Measurements from ENCODE around the gene PPP2R5B.
"Not testable (repeated sequence)": the region's sequence is repeated elsewhere in the genome, so short reads cannot be mapped to it uniquely, and the experiment has no call there.

The PPP2R5B gene

GRCh38 chr11:64930340-64930739 is 5.9 kb downstream of the PPP2R5B start:
- DNase-seq, result no peak

GRCh38 chr11:64931290-64931689 is 6.8 kb downstream of the PPP2R5B start:
- DNase-seq, result no peak

- DNase-seq, result no peak
These were observed 7.8 kb downstream of the PPP2R5B start for GRCh38 chr11:64932324-64932723.

GRCh38 chr11:64933213-64933934 is 8.9 kb downstream of the PPP2R5B start:
- DNase-seq, result no peak

GRCh38 chr11:64933935-64934681 is 9.6 kb downstream of the PPP2R5B start:
- DNase-seq, result no peak

GRCh38 chr11:64934682-64935358 is 10.3 kb downstream of the PPP2R5B start:
- no peak for DNase-seq

GRCh38 chr11:64935359-64936081 is 11.0 kb downstream of the PPP2R5B start, which contains the start of gene GPHA2:
Gene GPHA2 (minus strand): TSS chr11:64935893. CDS start chr11:64935460, 433 bp downstream.
- DNase-seq, result no peak

GRCh38 chr11:64936539-64936938 is 12.1 kb downstream of the PPP2R5B start:
- DNase-seq, result no peak

GRCh38 chr11:64947208-64947814 is 22.8 kb downstream of the PPP2R5B start:
- DNase-seq, result no peak

GRCh38 chr11:64951529-64951928 is 27.0 kb downstream of the PPP2R5B start:
- no peak for DNase-seq

GRCh38 chr11:64954201-64954600 is 29.7 kb downstream of the PPP2R5B start:
- DNase-seq, result no peak

GRCh38 chr11:64959498-64959897 is 35.0 kb downstream of the PPP2R5B start:
- DNase-seq, result no peak

- no peak for DNase-seq
These were observed 36.2 kb downstream of the PPP2R5B start for GRCh38 chr11:64960719-64961118.

GRCh38 chr11:64963072-64963631 is 38.7 kb downstream of the PPP2R5B start:
- DNase-seq, result no peak

GRCh38 chr11:64967375-64967774 is 42.9 kb downstream of the PPP2R5B start:
- no peak for DNase-seq

GRCh38 chr11:64969209-64969608 is 44.7 kb downstream of the PPP2R5B start:
- DNase-seq, result no peak

- no peak for DNase-seq
These were observed 46.3 kb downstream of the PPP2R5B start for GRCh38 chr11:64970731-64971151.

- no peak for DNase-seq
These were observed 47.1 kb downstream of the PPP2R5B start, which contains the start of gene MAJIN for GRCh38 chr11:64971421-64972233. Gene MAJIN (minus strand): TSS chr11:64972108. CDS start chr11:64959405, 12,703 bp downstream.

- no peak for DNase-seq
These were observed 49.6 kb downstream of the PPP2R5B start for GRCh38 chr11:64974124-64974523.

- DNase-seq, result no peak
These were observed 52.2 kb downstream of the PPP2R5B start for GRCh38 chr11:64976651-64977050.

- not testable (repeated sequence) for DNase-seq
These were observed 58.9 kb downstream of the PPP2R5B start for GRCh38 chr11:64983339-64983738.
